ENCODE measurements around the gene ARRB1. TPM values are rescaled to one million over a fixed set of nuclear protein-coding genes. Genes with fewer than 3 reads are reported as not detected.

Gene ARRB1
- total RNA-seq, 4 donors from 2014 or later = 26.3 to 104 (median 29.3) TPM

GRCh38 chr11:75249704-75250103 lies 101.8 kb downstream of the ARRB1 start:
- H3K4me3 ChIP-seq (ENCODE audit: low read depth, poor library complexity, severe bottlenecking) = no peak overlapping the region
- DNase-seq (ENCODE audit: low spot score in 2 of 2) = peak in 1 of 2 donors; percentile 71
- 52 to 61% methylated on average over 3 of the region's 3 CpGs for WGBS, 2 donors
- intact Hi-C loops (cut with DNase I; ENCODE audit: low total_unique reads) = loop anchor here (5.0 to 10.0 kb wide), 2 partner anchors 107 to 225 kb away; no protein-coding TSS in a partner anchor
- TF ChIP-seq CTCF (IDR thresholded peaks at IDR 0.05) (no peak), POLR2A (IDR thresholded peaks at IDR 0.05) (no peak)

DNA sequence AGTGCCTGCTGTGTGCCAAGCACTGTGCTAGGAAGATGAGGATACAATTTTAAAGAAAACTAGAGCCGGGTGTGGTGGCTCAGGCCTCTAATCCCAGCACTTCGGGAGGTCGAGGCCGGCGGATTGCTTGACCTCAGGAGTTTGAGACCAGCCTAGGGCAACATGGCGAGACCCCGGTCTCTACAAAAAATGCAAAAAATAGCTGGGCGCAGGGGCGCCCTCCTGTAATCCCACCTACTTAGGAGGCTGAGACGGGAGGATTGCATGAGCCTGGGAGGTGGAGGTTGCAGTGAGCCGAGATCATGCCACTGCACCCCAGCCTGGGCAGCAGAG lies 102.6 kb downstream of the ARRB1 start:
- no peak for DNase-seq (ENCODE audit: low spot score in 2 of 2)
- intact Hi-C loops (cut with DNase I; ENCODE audit: low total_unique reads) = loop anchor here (5.0 to 10.0 kb wide), 2 partner anchors 107 to 224 kb away; no protein-coding TSS in a partner anchor
- H3K4me3 ChIP-seq (ENCODE audit: low read depth, poor library complexity, severe bottlenecking) = no peak overlapping the region
- WGBS, 2 donors = 38 to 47% methylated on average over 11 of the region's 11 CpGs
- TF ChIP-seq POLR2A (IDR thresholded peaks at IDR 0.05) = no peak
- no peak for TF ChIP-seq CTCF (IDR thresholded peaks at IDR 0.05)

DNA sequence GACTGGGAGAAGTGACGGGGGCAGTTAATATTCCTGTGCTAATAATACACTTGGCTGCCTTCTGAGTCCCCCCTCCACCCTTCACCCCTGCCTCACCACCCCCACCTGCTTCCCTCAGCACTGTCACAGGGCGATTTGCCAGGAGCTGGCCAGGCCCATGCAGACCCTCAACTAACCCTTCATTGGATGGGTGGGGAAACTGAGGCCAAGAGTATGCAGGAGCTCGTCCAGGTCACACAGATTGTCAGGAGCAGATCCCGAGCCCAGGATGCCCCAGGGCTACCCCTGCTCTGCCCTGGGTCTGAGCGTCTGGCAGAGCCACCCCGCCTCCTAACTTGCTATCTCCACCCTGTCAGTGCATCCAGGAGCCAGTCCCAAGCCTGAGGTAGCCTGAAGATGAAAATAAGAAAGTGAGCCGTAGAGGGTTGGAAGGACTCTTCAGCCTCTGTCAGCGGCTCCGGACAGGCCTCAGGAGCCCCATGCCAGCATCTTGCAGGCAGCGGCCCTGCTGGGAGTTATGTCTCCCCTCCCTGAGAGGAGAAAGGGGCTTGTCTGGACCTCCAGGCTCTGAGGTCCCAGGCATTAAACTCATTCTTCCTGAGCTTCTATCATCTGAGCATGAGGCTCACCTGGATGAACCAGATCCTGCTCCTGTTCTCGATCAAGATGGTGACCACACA lies 104.7 kb downstream of the ARRB1 start:
- intact Hi-C loops (cut with DNase I; ENCODE audit: low total_unique reads) = loop anchor here (5.0 to 10.0 kb wide), 2 partner anchors 105 to 222 kb away; no protein-coding TSS in a partner anchor
- 74 to 77% methylated on average over 8 to 10 of the region's 11 CpGs for WGBS, 2 donors
- no peak overlapping the region for H3K4me3 ChIP-seq (ENCODE audit: low read depth, poor library complexity, severe bottlenecking)
- TF ChIP-seq CTCF (IDR thresholded peaks at IDR 0.05) (no peak), POLR2A (IDR thresholded peaks at IDR 0.05) (no peak)
- DNase-seq (ENCODE audit: low spot score in 2 of 2) = peak in 1 of 2 donors; percentile 82

- H3K4me3 ChIP-seq (ENCODE audit: low read depth, poor library complexity, severe bottlenecking) = no peak overlapping the region
- intact Hi-C loops (cut with DNase I; ENCODE audit: low total_unique reads) = loop anchor here (5.0 to 10.0 kb wide), 2 partner anchors 104 to 221 kb away; no protein-coding TSS in a partner anchor
- peak in 1 of 2 donors; percentile 46 for DNase-seq (ENCODE audit: low spot score in 2 of 2)
- no peak for TF ChIP-seq POLR2A (IDR thresholded peaks at IDR 0.05)
- no peak for TF ChIP-seq CTCF (IDR thresholded peaks at IDR 0.05)
- WGBS, 2 donors = 54 to 68% methylated on average over 5 to 7 of the region's 7 CpGs
Measured at GRCh38 chr11:75246006-75246670, 105.3 kb downstream of the ARRB1 start.

DNA sequence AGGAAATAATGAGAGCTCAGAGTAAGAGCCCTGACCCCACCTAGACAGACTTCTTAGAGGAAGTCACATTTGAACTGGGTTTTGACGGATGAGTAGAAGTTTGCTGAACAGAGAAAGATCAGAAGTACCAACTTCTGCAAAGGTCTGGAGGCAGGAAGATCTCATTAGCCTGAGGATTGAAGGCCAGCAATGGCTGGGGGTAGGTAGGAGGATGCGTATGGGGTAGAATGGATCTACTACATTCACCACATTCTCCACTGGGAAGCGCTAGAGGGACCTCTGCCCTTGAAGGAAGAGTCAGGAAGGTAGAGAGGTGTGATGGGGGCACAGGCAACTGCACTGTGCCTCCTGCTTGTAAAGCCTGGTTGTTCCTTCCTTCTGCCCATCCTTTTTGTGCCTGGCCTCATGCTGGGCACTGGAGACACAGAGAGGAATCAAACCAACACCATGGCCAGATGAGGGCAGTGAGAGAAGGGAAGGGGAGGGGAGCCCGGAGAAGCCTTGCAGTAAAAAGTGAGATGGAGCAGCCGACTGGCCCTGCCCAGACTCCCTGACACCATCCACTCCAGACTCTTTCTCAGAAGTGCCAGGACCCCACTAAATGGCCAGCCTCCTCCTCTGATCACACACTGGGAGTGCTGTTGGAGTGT lies 106.0 kb downstream of the ARRB1 start:
- TF ChIP-seq POLR2A (IDR thresholded peaks at IDR 0.05) (no peak), CTCF (IDR thresholded peaks at IDR 0.05) (no peak)
- DNase-seq (ENCODE audit: low spot score in 2 of 2) = peak in 1 of 2 donors; percentile 71
- H3K4me3 ChIP-seq (ENCODE audit: low read depth, poor library complexity, severe bottlenecking) = no peak overlapping the region
- 77 to 80% methylated on average over 5 of the region's 5 CpGs for WGBS, 2 donors
- intact Hi-C loops (cut with DNase I; ENCODE audit: low total_unique reads) = loop anchor here (5.0 to 10.0 kb wide), 2 partner anchors 103 to 221 kb away; no protein-coding TSS in a partner anchor
